H9 (cell line): ENCODE data around the gene CDC42SE1. TPM values are rescaled to one million over a fixed set of nuclear protein-coding genes. Genes with fewer than 3 reads are reported as not detected.
A peak's percentile ranks its signal among the peaks of the same experiment; 100 is the strongest.

ENCODE experiments used
- DNase-seq: peaks from one replicate; pipeline ENCODE4 v3.0.0-alpha.2; 2017
- H2AFZ ChIP-seq: one replicate; pipeline ENCODE4 v1.6.1; 2013; ENCODE audit warnings: mild to moderate bottlenecking, low read length, control low read depth, moderate library complexity
- H2AK5ac ChIP-seq: 2 replicates; pipeline ENCODE4 v1.6.1; 2013; ENCODE audit warnings: low read length, control low read depth, mixed read lengths; ENCODE audit not compliant: insufficient read length
- H2BK120ac ChIP-seq: one replicate; pipeline ENCODE4 v1.6.1; 2013; ENCODE audit warnings: low read depth, mild to moderate bottlenecking, low read length, control low read depth, inconsistent platforms; ENCODE audit not compliant: poor library complexity, severe bottlenecking
- H2BK12ac ChIP-seq: 2 replicates; pipeline ENCODE4 v1.6.1; 2013; ENCODE audit warnings: low read length, control low read depth, mixed read lengths, low read depth; ENCODE audit not compliant: insufficient read length
- H2BK15ac ChIP-seq: 2 replicates; pipeline ENCODE4 v1.6.1; 2013; ENCODE audit warnings: low read depth, low read length, control low read depth
- H2BK20ac ChIP-seq: one replicate; pipeline ENCODE4 v1.6.1; 2013; ENCODE audit warnings: low read depth, mild to moderate bottlenecking, low read length, control low read depth, inconsistent platforms; ENCODE audit not compliant: poor library complexity, severe bottlenecking
- H2BK5ac ChIP-seq: 2 replicates; pipeline ENCODE4 v1.6.1; 2013; ENCODE audit warnings: low read length, control low read depth, mixed read lengths; ENCODE audit not compliant: insufficient read length
- H3K14ac ChIP-seq: 2 replicates; pipeline ENCODE4 v1.6.1; 2013; ENCODE audit warnings: low read length, control low read depth; ENCODE audit not compliant: insufficient read depth
- H3K18ac ChIP-seq: 2 replicates; pipeline ENCODE4 v1.6.1; 2013; ENCODE audit warnings: low read depth, mild to moderate bottlenecking, mixed read lengths, low read length, control low read depth; ENCODE audit not compliant: insufficient read length
- H3K23ac ChIP-seq: 2 replicates; pipeline ENCODE4 v1.6.1; 2013; ENCODE audit warnings: low read length, control low read depth, mixed read lengths, low read depth; ENCODE audit not compliant: insufficient read length
- H3K23me2 ChIP-seq: 2 replicates; pipeline ENCODE4 v1.6.1; 2013; ENCODE audit warnings: low read depth, mild to moderate bottlenecking, mixed read lengths, low read length, control low read depth; ENCODE audit not compliant: insufficient read length, poor library complexity, severe bottlenecking
- H3K27ac ChIP-seq: 2 replicates; pipeline ENCODE4 v1.5.1; 2013; ENCODE audit warnings: low read length, control low read depth, mixed read lengths, low read depth; ENCODE audit not compliant: insufficient read length
- H3K27me3 ChIP-seq: 2 replicates; pipeline ENCODE4 v1.6.1; 2013; ENCODE audit warnings: low read length, control low read depth, inconsistent platforms; ENCODE audit not compliant: insufficient read depth
- H3K4ac ChIP-seq: 2 replicates; pipeline ENCODE4 v1.6.1; 2013; ENCODE audit warnings: low read depth, mild to moderate bottlenecking, control low read depth, inconsistent platforms, low read length, moderate library complexity
- H3K4me1 ChIP-seq: 2 replicates; pipeline ENCODE4 v1.6.1; 2013; ENCODE audit warnings: low read length, control low read depth, inconsistent platforms; ENCODE audit not compliant: insufficient read depth
- H3K4me2 ChIP-seq: 2 replicates; pipeline ENCODE4 v1.6.1; 2013; ENCODE audit warnings: low read length, control low read depth, mixed read lengths; ENCODE audit not compliant: insufficient read length, insufficient read depth
- H3K56ac ChIP-seq: 2 replicates; pipeline ENCODE4 v1.6.1; 2013; ENCODE audit warnings: low read depth, mild to moderate bottlenecking, mixed read lengths, low read length, control low read depth; ENCODE audit not compliant: insufficient read length
- H3K79me1 ChIP-seq: 2 replicates; pipeline ENCODE4 v1.6.1; 2013; ENCODE audit warnings: low read depth, mild to moderate bottlenecking, moderate library complexity, low read length, control low read depth, inconsistent platforms; ENCODE audit not compliant: insufficient read depth, poor library complexity, severe bottlenecking
- H3K79me2 ChIP-seq: 2 replicates; pipeline ENCODE4 v1.6.1; 2013; ENCODE audit warnings: low read length, control low read depth, inconsistent platforms; ENCODE audit not compliant: insufficient read depth
- H3K9ac ChIP-seq: 2 replicates; pipeline ENCODE4 v1.6.1; 2013; ENCODE audit warnings: low read length, control low read depth, mixed read lengths; ENCODE audit not compliant: insufficient read length; ENCODE audit errors: extremely low read depth
- H3K9me3 ChIP-seq: one replicate; pipeline ENCODE4 v1.6.1; 2013; ENCODE audit warnings: low read depth, low read length, inconsistent platforms; ENCODE audit not compliant: control insufficient read depth
- H3T11ph ChIP-seq: one replicate; pipeline ENCODE4 v1.6.1; 2013; ENCODE audit warnings: mild to moderate bottlenecking, low read length, control low read depth, inconsistent platforms
- H4K20me1 ChIP-seq: one replicate; pipeline ENCODE4 v1.6.1; 2013; ENCODE audit not compliant: control insufficient read depth, insufficient read length, insufficient read depth
- H4K5ac ChIP-seq: 2 replicates; pipeline ENCODE4 v1.6.1; 2013; ENCODE audit warnings: low read depth, mild to moderate bottlenecking, mixed read lengths, low read length, control low read depth; ENCODE audit not compliant: insufficient read length
- H4K8ac ChIP-seq: replicated peaks from 2 replicates; pipeline ENCODE4 v1.6.1; 2013; ENCODE audit warnings: low read length, control low read depth, mixed read lengths, low read depth; ENCODE audit not compliant: insufficient read length
- H4K91ac ChIP-seq: 2 replicates; pipeline ENCODE4 v1.6.1; 2013; ENCODE audit warnings: low read depth, mild to moderate bottlenecking, moderate library complexity, mixed read lengths, low read length, control low read depth; ENCODE audit not compliant: insufficient read length
- H3K27ac Mint-ChIP-seq, 3 experiments: 2 replicates in 2 of 3; 3 replicates in 1 of 3; pipeline ENCODE4 v1.8.0; 2020 to 2021; ENCODE audit warnings: mixed read lengths in 3 of 3, mild to moderate bottlenecking in 1 of 3, moderate library complexity in 1 of 3
- H3K27me3 Mint-ChIP-seq: 2 replicates; pipeline ENCODE4 v1.8.0; 2021; ENCODE audit warnings: low read depth, mild to moderate bottlenecking, moderate library complexity, mixed read lengths
- H3K36me3 Mint-ChIP-seq, 3 experiments: 2 replicates in 2 of 3; 3 replicates in 1 of 3; pipeline ENCODE4 v1.8.0; 2020 to 2021; ENCODE audit warnings: low read depth in 3 of 3, mixed read lengths in 3 of 3; ENCODE audit not compliant: insufficient read depth in 1 of 3
- H3K4me1 Mint-ChIP-seq, 2 experiments: 2 replicates each; pipeline ENCODE4 v1.8.0; 2020; ENCODE audit warnings: mixed read lengths in 2 of 2
- H3K4me3 Mint-ChIP-seq, 2 experiments: 2 replicates in 1 of 2; 3 replicates in 1 of 2; pipeline ENCODE4 v1.8.0; 2020 to 2021; ENCODE audit warnings: mild to moderate bottlenecking in 2 of 2, mixed read lengths in 2 of 2, moderate library complexity in 1 of 2
- H3K9me3 Mint-ChIP-seq, 2 experiments: 2 replicates in 1 of 2; 3 replicates in 1 of 2; pipeline ENCODE4 v1.8.0; 2020; ENCODE audit warnings: mild to moderate bottlenecking in 2 of 2, mixed read lengths in 2 of 2, moderate library complexity in 1 of 2
- CTCF ChIP-seq: fragments of 200-600 bp; sonication (generic); conservative IDR thresholded peaks from 3 replicates; pipeline ENCODE4 v1.8.0; 2021; ENCODE audit warnings: antibody characterized with exemption, mild to moderate bottlenecking
- WGBS: extraction: QIAGEN DNeasy Blood & Tissue Kit; methylation state at CpG from one replicate; pipeline ENCODE4 v1.1.7; 2013; ENCODE audit warnings: missing lambda C conversion rate, low lambda C conversion rate, mixed read lengths; ENCODE audit not compliant: insufficient read length; ENCODE audit errors: extremely low coverage; 5-methylcytosine and 5-hydroxymethylcytosine counted together
- total RNA-seq: library from RNA; stranded (reverse); gene quantifications from 2 replicates; pipeline ENCODE4 v1.2.1, GENCODE V29; 2021

CDC42SE1 gene
- total RNA-seq, 1 experiment from 2014 or later, result 87.3 TPM

- Mint-ChIP-seq H3K9me3 (no peaks in the 10 kb centered on the region), H3K27me3 (no peaks in the 10 kb centered on the region; the same call in 1 of the 2 replicates), H3K27ac (0 out of 7 replicates have a peak overlapping the region, but pooled peaks of 1 of the 3 experiments have one; percentile 21), H3K36me3 (peaks cover 0 to 10% (median 5%) of the 10 kb centered on the region in 3 experiments; a peak in 2 of 7 replicates), H3K4me3 (no peak overlapping the region; a peak in 1 of 5 replicates), H3K4me1 (peaks cover 18 to 24% of the 10 kb centered on the region in 2 experiments)
- no peak overlapping the region for H3T11ph ChIP-seq
- peaks cover 3% of the 10 kb centered on the region; the same call in 1 of the 2 replicates for H3K4me1 ChIP-seq
- no peaks in the 10 kb centered on the region for H3K79me1 ChIP-seq
- no peak overlapping the region for H4K5ac ChIP-seq
- no peak overlapping the region for H3K23ac ChIP-seq
- no peak overlapping the region for H3K4me2 ChIP-seq
- no peak overlapping the region for H4K91ac ChIP-seq
- H4K20me1 ChIP-seq, result no peaks in the 10 kb centered on the region
- H2BK5ac ChIP-seq, result no peak overlapping the region
- no peak overlapping the region for H3K56ac ChIP-seq
- H3K23me2 ChIP-seq, result peaks cover 4% of the 10 kb centered on the region
- H2AK5ac ChIP-seq, result no peak overlapping the region
- H3K79me2 ChIP-seq, result no peaks in the 10 kb centered on the region
- no peak overlapping the region for H4K8ac ChIP-seq
- H2AFZ ChIP-seq, result no peak overlapping the region
- H3K18ac ChIP-seq, result no peak overlapping the region
- H3K9me3 ChIP-seq, result no peaks in the 10 kb centered on the region
- no peak overlapping the region for H2BK12ac ChIP-seq
- H3K27me3 ChIP-seq, result no peaks in the 10 kb centered on the region
- no peak for TF ChIP-seq CTCF
- H3K27ac ChIP-seq, result no peak overlapping the region
- H3K4ac ChIP-seq, result no peak overlapping the region
- no peak overlapping the region for H3K14ac ChIP-seq
- DNase-seq, result no peak
- H3K9ac ChIP-seq, result no peak overlapping the region
- no peak overlapping the region for H2BK20ac ChIP-seq
- no peak overlapping the region for H2BK15ac ChIP-seq
- no CpG with 5 or more reads among the region's 3 CpGs for WGBS
- H2BK120ac ChIP-seq, result no peak overlapping the region
These were observed 57.4 kb downstream of the CDC42SE1 start for GRCh38 chr1:151002051-151002450.
